ENCODE measurements around the gene IGDCC3.

IGDCC3 gene

DNA sequence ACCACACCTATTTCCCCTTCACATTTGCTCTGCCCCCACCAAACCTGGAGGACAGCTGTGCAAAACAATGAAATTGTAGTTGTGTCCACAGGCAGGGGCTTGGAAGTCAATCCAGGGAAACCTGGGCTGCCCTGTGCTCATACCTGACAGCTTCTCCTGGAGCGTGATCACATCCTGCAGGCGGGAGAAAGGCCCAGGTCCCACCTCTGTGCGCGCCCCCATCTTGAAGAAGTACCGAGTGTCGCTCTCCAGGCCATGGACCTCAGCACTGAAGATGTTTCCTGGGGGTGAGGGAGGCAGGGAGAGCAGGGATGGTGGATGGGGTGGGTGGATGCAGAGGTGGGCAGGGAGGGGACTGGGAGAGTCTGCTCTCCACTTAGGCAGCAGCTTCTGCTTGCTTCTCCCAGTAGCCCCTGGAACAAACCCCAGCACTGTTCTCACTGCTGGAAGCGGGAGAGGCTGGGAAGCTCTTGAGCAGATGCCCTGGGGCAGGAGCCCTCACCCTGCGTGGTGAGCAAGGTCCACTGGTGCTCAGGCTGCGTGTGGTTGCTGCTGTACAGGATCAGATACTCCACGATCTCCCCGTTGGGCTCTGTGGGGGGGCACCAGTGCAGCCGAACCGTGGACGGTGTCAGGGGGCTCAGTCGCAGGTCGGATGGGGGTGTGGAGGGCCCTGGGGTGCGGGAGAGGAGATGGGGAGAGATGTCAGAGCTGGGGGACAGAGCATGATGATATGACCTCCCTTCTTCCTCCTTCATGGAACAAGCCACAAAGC lies 10.7 kb upstream of the IGDCC3 start:
- no peak for DNase-seq (ENCODE audit: low read depth in 2 of 3, low spot score in 1 of 3)

DNA sequence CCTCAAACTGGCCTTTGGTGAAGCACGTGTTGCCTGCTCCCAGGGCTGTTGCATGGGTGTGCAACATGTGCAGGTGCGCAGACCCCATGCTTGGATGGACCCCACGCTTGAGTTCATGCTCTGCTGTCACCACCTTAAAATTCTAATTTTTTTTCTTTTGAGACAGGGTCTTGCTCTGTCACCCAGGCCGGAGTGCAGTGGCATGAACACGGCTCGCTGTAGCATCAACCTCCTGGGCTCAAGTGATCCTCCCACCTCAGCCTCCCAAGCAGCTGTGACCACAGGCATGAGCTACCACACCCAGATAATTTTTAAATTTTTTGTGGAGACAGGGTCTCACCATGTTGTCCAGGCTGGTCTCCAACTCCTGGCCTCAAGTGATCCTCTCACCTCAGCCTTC lies 9.1 kb upstream of the IGDCC3 start:
- DNase-seq (ENCODE audit: low read depth in 2 of 3, low spot score in 1 of 3): no peak

- DNase-seq (ENCODE audit: low read depth in 2 of 3, low spot score in 1 of 3): no peak
These were observed 8.6 kb upstream of the IGDCC3 start for GRCh38 chr15:65386376-65386775.

- no peak for DNase-seq (ENCODE audit: low read depth in 2 of 3, low spot score in 1 of 3)
These were observed 8.1 kb upstream of the IGDCC3 start for GRCh38 chr15:65385870-65386258.

DNA sequence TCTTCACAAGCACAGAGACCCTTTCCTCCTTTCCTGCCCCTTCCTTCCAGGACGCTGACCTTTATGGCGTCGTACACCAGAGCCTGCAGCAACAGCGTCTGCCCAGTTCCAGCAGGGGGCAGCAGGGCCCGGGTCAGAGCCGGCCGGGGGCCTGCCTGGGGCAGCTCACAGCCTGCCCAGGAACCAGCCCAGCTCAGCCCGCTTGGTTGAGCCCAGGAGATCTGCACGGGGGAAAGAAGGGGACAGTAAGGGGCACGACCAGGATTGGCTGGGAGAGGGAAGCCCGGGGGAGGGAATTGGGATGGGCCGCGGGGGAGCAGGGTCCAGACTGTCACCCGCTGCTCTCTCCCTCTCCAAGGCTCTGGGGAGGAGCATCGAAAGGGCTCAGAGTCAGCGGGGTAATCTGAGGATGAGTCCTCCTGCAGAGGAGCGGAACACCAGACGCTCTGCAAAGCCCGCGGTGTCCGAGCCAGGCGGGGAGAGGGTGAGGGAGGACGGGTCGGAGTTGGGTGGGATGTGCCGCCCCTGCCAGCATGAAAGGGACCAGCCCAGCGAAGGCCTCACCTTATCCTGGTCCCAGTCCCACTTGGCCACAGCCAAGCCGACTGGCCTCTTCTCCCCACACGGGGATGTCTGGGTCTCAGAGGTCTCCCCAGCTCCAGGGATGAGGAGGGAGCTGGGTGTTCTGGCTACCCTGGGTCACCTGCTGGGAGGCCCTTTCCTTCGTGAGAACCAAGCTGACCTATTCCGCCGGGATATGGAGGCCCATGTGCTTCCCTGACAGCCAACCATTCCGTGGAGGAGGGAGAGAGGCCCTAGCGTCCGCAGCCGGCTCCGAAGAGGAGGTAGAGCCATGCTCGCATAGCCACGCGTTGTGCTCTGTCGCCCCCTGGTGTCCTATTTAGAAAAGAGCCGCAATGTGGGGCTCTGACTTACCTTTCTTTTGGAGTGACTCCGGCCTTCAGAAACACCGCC lies 7.4 kb upstream of the IGDCC3 start:
- peak; percentile 73 to 86 (median 82) for DNase-seq (ENCODE audit: low read depth in 2 of 3, low spot score in 1 of 3)

- no peak for DNase-seq (ENCODE audit: low read depth in 2 of 3, low spot score in 1 of 3)
These were observed 6.7 kb upstream of the IGDCC3 start for GRCh38 chr15:65384505-65384894.

DNA sequence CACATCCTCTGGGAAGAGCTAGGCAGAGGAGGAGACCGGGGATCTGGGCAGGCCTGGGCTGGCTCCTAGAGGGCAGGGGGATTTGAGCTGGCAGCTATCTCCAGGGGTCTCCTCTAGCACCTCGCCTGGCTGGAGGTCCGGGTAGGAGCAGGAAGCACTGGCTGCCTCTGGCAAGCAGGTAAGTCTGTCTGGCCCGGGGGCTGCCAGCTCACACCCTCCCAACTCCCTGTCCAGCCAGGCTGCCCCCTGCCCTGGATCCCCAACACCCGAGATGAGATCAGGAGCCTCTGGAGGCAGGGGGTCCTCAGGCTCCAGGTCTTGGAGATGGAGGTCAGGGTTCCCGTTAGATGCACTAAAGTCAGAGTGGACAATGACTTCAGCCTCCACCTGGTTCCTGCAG lies 6.2 kb upstream of the IGDCC3 start:
- no peak for DNase-seq (ENCODE audit: low read depth in 2 of 3, low spot score in 1 of 3)

GRCh38 chr15:65383456-65383855 lies 5.7 kb upstream of the IGDCC3 start:
- DNase-seq (ENCODE audit: low read depth in 2 of 3, low spot score in 1 of 3): no peak

- DNase-seq (ENCODE audit: low read depth in 2 of 3, low spot score in 1 of 3): no peak
These were observed 5.1 kb upstream of the IGDCC3 start for GRCh38 chr15:65382921-65383320.

- DNase-seq (ENCODE audit: low read depth in 2 of 3, low spot score in 1 of 3): no peak
These were observed 4.3 kb upstream of the IGDCC3 start for GRCh38 chr15:65382146-65382491.

GRCh38 chr15:65381445-65382145 lies 3.8 kb upstream of the IGDCC3 start:
- no peak for DNase-seq (ENCODE audit: low read depth in 2 of 3, low spot score in 1 of 3)

DNA sequence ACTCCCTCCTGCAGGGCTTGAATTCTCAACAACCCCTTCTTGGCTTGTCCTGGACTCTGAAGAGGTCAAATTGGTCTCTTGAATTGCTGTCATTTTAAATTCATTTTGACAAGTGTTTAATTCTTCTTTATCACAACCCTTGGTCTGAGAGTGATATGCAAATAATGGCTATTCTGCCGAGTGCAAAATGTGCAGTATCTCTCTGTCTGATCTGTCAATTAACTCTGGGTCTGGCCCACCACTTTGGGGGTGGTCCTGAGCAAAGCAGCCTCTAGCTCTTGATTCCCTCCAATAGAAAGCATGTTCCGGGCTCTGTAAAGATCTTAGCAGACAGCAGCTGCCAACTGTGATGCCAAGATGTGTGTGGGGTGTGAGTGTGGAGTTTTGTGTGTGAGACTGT lies 2.2 kb upstream of the IGDCC3 start:
- DNase-seq (ENCODE audit: low read depth in 2 of 3, low spot score in 1 of 3): no peak

DNA sequence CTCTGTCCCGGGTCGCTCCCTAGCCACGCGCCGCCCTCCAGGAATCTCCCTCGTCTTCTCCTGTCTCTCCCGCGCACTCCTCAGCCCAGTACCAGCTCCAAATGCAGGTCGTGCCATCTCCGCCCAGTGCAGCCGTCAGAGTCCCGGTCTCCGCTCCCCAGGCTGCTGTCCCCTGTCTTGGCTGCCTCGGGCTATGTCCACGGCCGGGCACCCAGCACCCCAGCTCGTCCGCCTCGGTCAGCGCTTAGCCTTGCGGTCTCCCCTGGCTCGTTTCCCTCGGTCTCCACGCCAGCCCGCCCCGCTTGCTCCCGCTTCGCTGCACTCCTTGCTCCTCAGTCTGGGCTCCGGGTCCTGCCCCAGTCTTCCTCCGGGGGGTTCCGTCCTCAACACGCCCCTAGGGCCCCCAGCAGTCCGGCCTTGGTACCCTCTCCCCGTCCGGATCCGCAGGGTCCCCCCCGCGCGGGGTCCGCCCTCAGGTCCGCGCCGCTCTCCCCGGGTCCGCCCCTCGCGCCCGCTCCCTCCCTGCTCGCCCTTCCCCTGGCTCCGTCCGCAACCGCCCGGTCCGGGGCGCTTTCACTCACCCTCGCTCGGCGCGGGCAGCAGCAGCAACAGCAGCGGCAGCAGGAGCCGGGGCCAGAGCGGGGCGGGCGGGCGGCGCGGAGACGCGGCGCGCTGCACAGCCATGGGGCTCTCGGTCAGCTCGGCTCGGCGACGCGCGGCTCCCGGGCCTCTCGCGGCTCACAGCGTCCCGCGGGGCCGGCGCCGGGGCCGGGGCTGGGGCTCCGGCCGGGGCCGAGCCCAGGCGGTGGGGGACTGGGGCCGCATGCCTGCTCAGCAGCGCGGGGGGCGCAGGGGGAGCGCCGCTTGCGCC lies 462 bp downstream of the IGDCC3 start:
- DNase-seq (ENCODE audit: low read depth in 2 of 3, low spot score in 1 of 3): no peak

DNA sequence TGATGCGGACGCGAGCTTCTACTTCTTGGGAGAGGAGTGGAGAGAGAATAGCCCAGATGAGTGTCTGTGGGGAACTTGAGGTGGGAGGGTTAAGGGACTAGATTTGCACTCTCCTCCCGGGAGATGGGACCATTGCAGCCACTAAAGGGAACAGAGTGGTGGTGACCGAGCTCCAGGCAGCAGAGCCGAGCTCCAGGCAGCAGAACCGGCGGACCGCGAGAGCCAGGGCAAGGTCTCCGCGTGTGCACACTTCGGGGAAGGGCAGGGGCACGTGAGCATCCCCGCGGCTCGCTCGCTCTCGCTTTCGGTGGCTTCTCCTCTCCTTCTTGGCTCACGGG lies 1.1 kb downstream of the IGDCC3 start:
- DNase-seq (ENCODE audit: low read depth in 2 of 3, low spot score in 1 of 3): no peak

DNA sequence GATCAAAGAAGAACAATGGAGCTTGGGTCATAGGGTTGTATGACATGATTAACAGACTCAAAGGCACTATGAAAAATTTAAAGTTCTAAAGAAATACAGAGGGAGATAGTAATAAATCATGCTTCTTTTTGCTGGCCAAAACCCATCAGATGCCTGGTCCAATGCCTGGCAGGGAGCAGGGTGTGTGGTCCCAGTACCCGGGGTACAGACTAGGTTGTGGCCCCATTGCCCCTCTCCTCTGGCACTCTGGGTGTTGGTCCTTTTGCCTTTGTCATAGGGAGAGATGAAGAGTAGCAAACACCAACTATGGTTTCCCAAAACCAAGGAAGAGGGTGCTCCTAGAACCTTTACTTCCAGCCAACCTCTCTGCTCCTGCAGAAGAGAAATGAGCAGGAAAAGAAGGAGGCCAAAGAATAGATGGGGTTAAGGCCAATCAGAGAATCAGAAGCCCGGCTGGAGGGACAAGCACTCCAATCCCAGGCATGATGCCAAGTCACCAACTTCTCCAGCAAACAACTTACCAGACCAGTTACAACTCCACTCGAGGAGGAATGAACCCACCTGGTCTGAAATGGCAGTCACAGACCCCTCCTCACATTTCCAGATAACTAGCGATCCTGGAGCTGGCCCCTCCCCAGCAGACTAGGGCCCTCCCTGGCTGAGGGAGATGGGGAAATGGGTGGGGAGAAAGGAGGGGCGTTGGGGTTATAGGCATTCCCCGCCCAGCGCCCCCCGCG lies 1.8 kb downstream of the IGDCC3 start:
- no peak for DNase-seq (ENCODE audit: low read depth in 2 of 3, low spot score in 1 of 3)

GRCh38 chr15:65374821-65375401 lies 2.9 kb downstream of the IGDCC3 start:
- no peak for DNase-seq (ENCODE audit: low read depth in 2 of 3, low spot score in 1 of 3)

DNA sequence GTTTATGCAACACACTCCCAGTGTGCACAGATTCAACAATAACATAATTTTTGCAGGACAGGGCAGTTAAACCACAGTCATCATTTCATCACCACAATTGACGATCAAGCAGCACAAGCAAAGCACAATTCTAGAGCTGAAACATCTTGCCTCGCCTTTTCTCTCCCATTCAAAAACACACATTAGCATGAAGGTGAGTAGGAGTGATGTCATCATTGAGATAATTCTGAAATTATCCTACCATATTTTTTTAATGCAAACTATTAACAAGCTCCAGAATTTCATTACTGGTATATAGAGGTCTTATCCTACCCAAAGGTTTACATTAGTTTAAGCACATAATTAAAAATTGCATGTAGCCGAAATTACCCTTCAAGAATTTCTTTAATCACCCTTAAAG lies 3.5 kb downstream of the IGDCC3 start:
- no peak for DNase-seq (ENCODE audit: low read depth in 2 of 3, low spot score in 1 of 3)

- DNase-seq (ENCODE audit: low read depth in 2 of 3, low spot score in 1 of 3): no peak
These were observed 4.6 kb downstream of the IGDCC3 start for GRCh38 chr15:65373163-65373651.

DNA sequence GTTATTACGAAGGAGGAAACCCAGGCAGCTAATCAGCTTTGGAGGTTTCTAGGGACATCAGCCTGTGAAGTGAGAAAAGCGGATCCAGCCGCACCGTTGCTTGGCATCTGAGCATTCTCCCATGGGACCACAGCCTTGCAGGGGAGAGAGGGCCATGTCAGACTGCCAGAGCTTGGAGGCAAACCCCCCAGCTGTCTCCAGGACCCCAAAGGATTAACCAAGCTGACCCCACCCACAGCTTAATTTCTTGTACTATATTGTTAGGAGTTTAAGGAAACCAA lies 5.1 kb downstream of the IGDCC3 start:
- DNase-seq (ENCODE audit: low read depth in 2 of 3, low spot score in 1 of 3): no peak

Data from stimulated activated CD4-positive, alpha-beta T cell treated with anti-CD3 and anti-CD28 coated beads, Interleukin-12 subunit alpha, Interleukin-12 subunit beta, amount 100 ng/mL, for 48 hours (primary cell).